NB4 (cell line): ENCODE measurements around the gene MRPL49.

Experiments used
- DNase-seq: peaks from one replicate; pipeline ENCODE4 v3.0.0; 2010; ENCODE audit warnings: low read depth
- H3K4me3 ChIP-seq: one replicate; pipeline ENCODE4 v1.5.1; 2011; ENCODE audit warnings: mild to moderate bottlenecking, low read depth, low read length, moderate library complexity
- MYC ChIP-seq: IDR thresholded peaks from 2 replicates; pipeline ENCODE4 v1.6.1; 2011; ENCODE audit warnings: low read depth, low read length
- POLR2A ChIP-seq: IDR thresholded peaks from 2 replicates; pipeline ENCODE4 v1.6.1; 2011; ENCODE audit warnings: mild to moderate bottlenecking; ENCODE audit not compliant: insufficient read length; ENCODE audit errors: extremely low read depth
- TF ChIP-seq, protein P1 (sequence below): IDR thresholded peaks from one replicate; pipeline ENCODE4 v1.5.1; 2012; ENCODE audit warnings: low read depth, low read length
- TF ChIP-seq, protein P2 (sequence below): IDR thresholded peaks from 2 replicates; pipeline ENCODE4 v1.6.1; 2011; ENCODE audit warnings: low read depth, low read length

MRPL49 gene

DNA sequence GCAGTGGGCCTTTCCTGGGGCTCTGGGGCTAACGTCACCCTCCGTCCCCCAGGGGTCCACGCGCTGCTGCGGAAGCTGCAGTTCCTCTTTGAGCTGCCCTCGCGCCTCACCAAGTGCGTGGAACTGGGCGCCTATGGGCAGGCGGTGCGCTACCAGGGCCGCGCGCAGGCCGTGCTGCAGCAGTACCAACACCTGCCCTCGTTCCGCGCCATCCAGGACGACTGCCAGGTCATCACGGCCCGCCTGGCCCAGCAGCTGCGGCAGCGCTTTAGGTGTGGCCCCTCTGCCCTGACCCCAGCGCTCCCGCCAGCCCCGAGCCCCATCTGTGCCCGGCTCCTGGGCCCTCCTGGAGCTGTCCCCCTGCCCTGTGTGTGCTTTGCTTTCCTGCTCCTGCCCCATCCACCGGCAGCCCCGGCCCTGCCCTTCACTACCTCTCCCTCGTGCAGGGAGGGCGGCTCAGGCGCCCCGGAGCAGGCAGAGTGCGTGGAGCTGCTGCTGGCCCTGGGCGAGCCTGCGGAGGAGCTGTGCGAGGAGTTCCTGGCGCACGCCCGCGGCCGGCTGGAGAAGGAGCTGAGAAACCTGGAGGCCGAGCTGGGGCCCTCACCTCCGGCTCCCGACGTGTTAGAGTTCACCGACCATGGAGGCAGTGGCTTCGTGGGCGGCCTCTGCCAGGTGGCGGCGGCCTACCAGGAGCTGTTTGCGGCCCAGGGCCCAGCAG is 14.2 kb upstream of the MRPL49 start:
- no peak for DNase-seq
- H3K4me3 ChIP-seq, result no peak overlapping the region
- TF ChIP-seq POLR2A, result no peak
- TF ChIP-seq, protein P1, sequence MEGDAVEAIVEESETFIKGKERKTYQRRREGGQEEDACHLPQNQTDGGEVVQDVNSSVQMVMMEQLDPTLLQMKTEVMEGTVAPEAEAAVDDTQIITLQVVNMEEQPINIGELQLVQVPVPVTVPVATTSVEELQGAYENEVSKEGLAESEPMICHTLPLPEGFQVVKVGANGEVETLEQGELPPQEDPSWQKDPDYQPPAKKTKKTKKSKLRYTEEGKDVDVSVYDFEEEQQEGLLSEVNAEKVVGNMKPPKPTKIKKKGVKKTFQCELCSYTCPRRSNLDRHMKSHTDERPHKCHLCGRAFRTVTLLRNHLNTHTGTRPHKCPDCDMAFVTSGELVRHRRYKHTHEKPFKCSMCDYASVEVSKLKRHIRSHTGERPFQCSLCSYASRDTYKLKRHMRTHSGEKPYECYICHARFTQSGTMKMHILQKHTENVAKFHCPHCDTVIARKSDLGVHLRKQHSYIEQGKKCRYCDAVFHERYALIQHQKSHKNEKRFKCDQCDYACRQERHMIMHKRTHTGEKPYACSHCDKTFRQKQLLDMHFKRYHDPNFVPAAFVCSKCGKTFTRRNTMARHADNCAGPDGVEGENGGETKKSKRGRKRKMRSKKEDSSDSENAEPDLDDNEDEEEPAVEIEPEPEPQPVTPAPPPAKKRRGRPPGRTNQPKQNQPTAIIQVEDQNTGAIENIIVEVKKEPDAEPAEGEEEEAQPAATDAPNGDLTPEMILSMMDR, result no peak
- TF ChIP-seq MYC, result no peak
- TF ChIP-seq, protein P2, sequence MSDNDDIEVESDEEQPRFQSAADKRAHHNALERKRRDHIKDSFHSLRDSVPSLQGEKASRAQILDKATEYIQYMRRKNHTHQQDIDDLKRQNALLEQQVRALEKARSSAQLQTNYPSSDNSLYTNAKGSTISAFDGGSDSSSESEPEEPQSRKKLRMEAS, result no peak

DNA sequence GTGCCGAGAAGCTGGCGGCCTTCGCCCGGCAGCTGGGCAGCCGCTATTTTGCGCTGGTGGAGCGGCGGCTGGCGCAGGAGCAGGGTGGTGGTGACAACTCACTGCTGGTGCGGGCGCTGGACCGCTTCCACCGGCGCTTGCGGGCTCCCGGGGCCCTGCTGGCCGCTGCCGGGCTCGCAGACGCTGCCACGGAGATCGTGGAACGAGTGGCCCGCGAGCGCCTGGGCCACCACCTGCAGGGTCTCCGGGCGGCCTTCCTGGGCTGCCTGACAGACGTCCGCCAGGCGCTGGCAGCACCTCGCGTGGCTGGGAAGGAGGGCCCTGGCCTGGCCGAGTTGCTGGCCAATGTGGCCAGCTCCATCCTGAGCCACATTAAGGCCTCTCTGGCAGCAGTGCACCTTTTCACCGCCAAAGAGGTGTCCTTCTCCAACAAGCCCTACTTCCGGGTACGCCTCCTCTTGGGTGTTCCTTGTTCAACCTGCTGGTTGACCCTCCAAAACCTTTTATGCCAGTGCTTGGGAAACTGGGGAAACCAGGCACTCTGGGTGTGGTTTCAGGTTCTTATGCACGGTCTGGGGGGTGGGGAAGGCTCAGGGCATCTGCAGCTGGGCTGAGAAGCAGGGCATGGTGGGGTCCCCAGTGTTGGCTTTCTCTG is 13.5 kb upstream of the MRPL49 start:
- TF ChIP-seq MYC, result no peak
- TF ChIP-seq, protein P2, result no peak
- TF ChIP-seq, protein P1, result no peak
- no peak for TF ChIP-seq POLR2A
- H3K4me3 ChIP-seq, result no peak overlapping the region
- no peak for DNase-seq

DNA sequence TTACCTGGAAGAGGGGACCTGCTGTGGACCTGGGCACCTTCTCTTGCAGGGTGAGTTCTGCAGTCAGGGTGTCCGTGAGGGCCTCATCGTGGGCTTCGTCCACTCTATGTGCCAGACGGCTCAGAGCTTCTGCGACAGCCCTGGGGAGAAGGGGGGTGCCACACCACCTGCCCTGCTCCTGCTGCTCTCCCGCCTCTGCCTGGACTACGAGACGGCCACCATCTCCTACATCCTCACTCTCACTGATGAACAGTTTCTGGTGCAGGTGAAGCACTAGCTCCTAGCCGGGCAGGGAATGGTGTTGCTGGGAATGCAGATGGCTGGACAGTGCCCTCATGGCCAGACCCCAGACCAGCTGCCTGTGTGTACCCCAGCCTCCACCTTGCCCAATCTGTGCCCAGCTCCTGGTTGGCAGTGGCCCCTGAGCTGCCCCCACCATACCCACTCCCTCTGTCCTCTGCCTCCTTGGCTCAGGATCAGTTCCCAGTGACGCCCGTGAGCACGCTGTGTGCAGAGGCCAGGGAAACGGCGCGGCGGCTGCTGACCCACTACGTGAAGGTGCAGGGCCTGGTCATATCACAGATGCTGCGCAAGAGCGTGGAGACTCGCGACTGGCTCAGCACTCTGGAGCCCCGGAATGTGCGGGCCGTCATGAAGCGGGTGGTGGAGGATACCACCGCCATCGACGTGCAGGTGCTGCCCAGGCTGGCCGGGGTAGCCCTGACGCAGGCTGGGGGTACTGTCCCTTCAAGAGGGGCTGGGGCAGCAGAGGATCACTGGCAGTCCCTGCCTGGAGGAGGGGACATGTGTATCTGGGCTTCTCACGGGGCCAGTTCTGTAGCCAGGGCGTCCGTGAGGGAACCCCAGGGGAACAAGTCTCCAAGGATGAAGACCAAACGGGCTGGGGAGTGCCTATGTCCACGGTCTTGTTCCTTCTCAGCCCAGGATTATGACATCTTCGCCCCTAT is 12.6 kb upstream of the MRPL49 start:
- TF ChIP-seq, protein P1, result no peak
- TF ChIP-seq POLR2A, result peak; percentile 2
- no peak overlapping the region for H3K4me3 ChIP-seq
- DNase-seq, result no peak

GRCh38 chr11:65110354-65110861 is 11.7 kb upstream of the MRPL49 start:
- H3K4me3 ChIP-seq, result no peak overlapping the region
- DNase-seq, result peak; percentile 88
- TF ChIP-seq, protein P1, result peak; percentile 91
- TF ChIP-seq, protein P2, result peak; percentile 65
- TF ChIP-seq MYC (0 out of 2 replicates have a peak, but pooled peaks have one; percentile 34), POLR2A (peak; percentile 10)

- no peak for DNase-seq
- TF ChIP-seq POLR2A, result no peak
- TF ChIP-seq MYC, result no peak; the same call in 1 of the 2 replicates
- TF ChIP-seq, protein P2, result no peak
- TF ChIP-seq, protein P1, result no peak
- no peak overlapping the region for H3K4me3 ChIP-seq
These were observed 10.9 kb upstream of the MRPL49 start for GRCh38 chr11:65111159-65111743.
